K562 (cell line): Measurements from ENCODE around the gene TAF8. TPM values are rescaled to one million over a fixed set of nuclear protein-coding genes. Genes with fewer than 3 reads are reported as not detected.

Source experiments
- ATAC-seq: fragments of 200-7000 bp; cut with Tn5 transposase; 3 replicates; pipeline ENCODE4 v1.9.1; 2020; ENCODE audit warnings: moderate library complexity
- BruUV-seq: library from RNA; stranded (reverse); fragments of 400-500 nt; replicated peaks from 2 replicates; lab custom pipeline; 2021; lab: Mats Ljungman, UMichigan
- CTCF ChIA-PET: fragments of 300-600 bp; formaldehyde crosslinking; extraction: SDS; loops from one replicate; lab custom pipeline; 2021; ENCODE audit warnings: low intra/inter-chr PET ratio; lab: Yijun Ruan, JAX
- POLR2A ChIA-PET: fragments of 300-600, 350-650 bp; sonication (Branson Sonifier 250); formaldehyde crosslinking; extraction: SDS; loops from one replicate; lab custom pipeline; 2021; ENCODE audit warnings: antibody characterized with exemption, inconsistent platforms; lab: Yijun Ruan, JAX
- DNase-seq, 4 experiments: peaks; one replicate each; pipeline versions ENCODE4 v3.0.0 to v3.0.0-alpha.2; 2011 to 2018; ENCODE audit warnings: low spot score in 3 of 4, mixed read lengths in 3 of 4; ENCODE audit errors: extremely low read depth in 1 of 4
- FAIRE-seq: peaks from 2 replicates; lab custom pipeline; 2011; peaks lifted over from hg19 to GRCh38; lab: Jason Lieb, UNC
- H2AFZ ChIP-seq: 2 replicates; pipeline ENCODE4 v1.6.0; 2011; ENCODE audit warnings: low read depth, low read length, control low read depth, inconsistent platforms
- H3K27ac ChIP-seq: fragments of 200-600 bp; 3 replicates; pipeline ENCODE4 v1.8.0; 2011; ENCODE audit warnings: low read depth, mild to moderate bottlenecking, control low read depth, inconsistent platforms, low read length, moderate library complexity, mixed read lengths; ENCODE audit errors: extremely low read depth
- H3K27me3 ChIP-seq, 2 experiments: fragments of 300-600 bp in 1 of 2; 2 replicates in 1 of 2; 3 replicates in 1 of 2; pipeline versions ENCODE4 v1.6.0 to v1.8.0; 2011; ENCODE audit warnings: inconsistent platforms in 2 of 2, low read length in 2 of 2, mild to moderate bottlenecking in 1 of 2, mixed read lengths in 1 of 2, moderate library complexity in 1 of 2; ENCODE audit not compliant: control insufficient read depth in 2 of 2, insufficient read depth in 2 of 2
- H3K36me3 ChIP-seq: fragments of 300-600 bp; 3 replicates; pipeline ENCODE4 v1.8.0; 2011; ENCODE audit warnings: mild to moderate bottlenecking, low read length, inconsistent platforms; ENCODE audit not compliant: control insufficient read depth, insufficient read depth
- H3K4me1 ChIP-seq, 2 experiments: fragments of 200-600 bp in 1 of 2; replicated peaks in 1 of 2; 2 replicates in 1 of 2; 3 replicates in 1 of 2; pipeline versions ENCODE4 v1.5.1 to v1.8.0; 2011; ENCODE audit warnings: inconsistent platforms in 2 of 2, low read length in 2 of 2, mild to moderate bottlenecking in 1 of 2, mixed read lengths in 1 of 2, moderate library complexity in 1 of 2; ENCODE audit not compliant: control insufficient read depth in 2 of 2, insufficient read depth in 2 of 2
- H3K4me2 ChIP-seq: 2 replicates; pipeline ENCODE4 v1.6.1; 2011; ENCODE audit warnings: low read length, control low read depth, inconsistent platforms, mixed read lengths; ENCODE audit not compliant: insufficient read depth
- H3K4me3 ChIP-seq: fragments of 200-600 bp; sonication (generic), shearing (Covaris generic); 2 replicates; pipeline ENCODE4 v1.5.1; 2016; ENCODE audit warnings: control low read depth, inconsistent platforms
- H3K79me2 ChIP-seq: fragments of 200-600 bp; 3 replicates; pipeline ENCODE4 v1.8.0; 2011; ENCODE audit warnings: low read length, inconsistent platforms; ENCODE audit not compliant: control insufficient read depth, insufficient read depth
- H3K9ac ChIP-seq, 2 experiments: 2 replicates each; pipeline versions ENCODE4 v1.6.0 to v1.6.1; 2011; ENCODE audit warnings: low read depth in 2 of 2, low read length in 2 of 2, control low read depth in 1 of 2, inconsistent platforms in 1 of 2, mild to moderate bottlenecking in 1 of 2, mixed read lengths in 1 of 2; ENCODE audit not compliant: insufficient read depth in 1 of 2
- H3K9me1 ChIP-seq: one replicate; pipeline ENCODE4 v1.6.0; 2011; ENCODE audit warnings: inconsistent platforms, mild to moderate bottlenecking, low read length, moderate library complexity; ENCODE audit not compliant: control insufficient read depth, insufficient read depth
- H3K9me3 ChIP-seq: replicated peaks from 2 replicates; pipeline ENCODE4 v1.5.1; 2011; ENCODE audit warnings: low read depth, low read length, inconsistent platforms; ENCODE audit not compliant: control insufficient read depth, insufficient read depth
- H4K20me1 ChIP-seq: replicated peaks from 2 replicates; pipeline ENCODE4 v1.6.1; 2011; ENCODE audit warnings: low read length, inconsistent platforms, mixed read lengths; ENCODE audit not compliant: control insufficient read depth, insufficient read depth
- HDAC2 ChIP-seq: fragments of 450-650 bp; IDR thresholded peaks from 2 replicates; pipeline ENCODE4 v1.6.1; 2016; ENCODE audit warnings: mild to moderate bottlenecking
- HEY1 ChIP-seq: fragments of 250-450 bp; sonication (Bioruptor Pico); IDR thresholded peaks from 2 replicates; pipeline ENCODE4 v1.5.0; 2020; ENCODE audit warnings: mild to moderate bottlenecking, moderate library complexity, borderline replicate concordance
- HMG20A ChIP-seq: fragments of 450-650 bp; formaldehyde crosslinking; conservative IDR thresholded peaks from 2 replicates; pipeline ENCODE4 v1.4.0; 2020; ENCODE audit warnings: mild to moderate bottlenecking, mixed read lengths
- KLF10 ChIP-seq: fragments of 250-450 bp; sonication (Bioruptor Pico); IDR thresholded peaks from 2 replicates; pipeline ENCODE4 v1.6.1; 2021; ENCODE audit warnings: matching md5 sums
- PRDM10 ChIP-seq: fragments of 450-650 bp; IDR thresholded peaks from 2 replicates; pipeline ENCODE4 v1.6.1; 2018; ENCODE audit not compliant: partially characterized antibody
- RHOXF2B ChIP-seq: fragments of 250-450 bp; sonication (Bioruptor Pico); conservative IDR thresholded peaks from 2 replicates; pipeline ENCODE4 v1.5.1; 2021
- SMARCA4 ChIP-seq: fragments of 450-650 bp; IDR thresholded peaks from 2 replicates; pipeline ENCODE4 v1.6.1; 2016
- TARDBP ChIP-seq: fragments of 450-650 bp; IDR thresholded peaks from 2 replicates; pipeline ENCODE4 v1.6.1; 2016
- ZNF143 ChIP-seq: sonication (generic); formaldehyde crosslinking; IDR thresholded peaks from 2 replicates; pipeline ENCODE4 v1.9.0; 2022; ENCODE audit warnings: mild to moderate bottlenecking, missing genetic modification reagents
- ZNF644 ChIP-seq: fragments of 200-800 bp; sonication (Bioruptor generic); IDR thresholded peaks from 2 replicates; pipeline ENCODE4 v1.6.1; 2016; ENCODE audit warnings: low read depth, missing genetic modification characterization, missing compliant biosample characterization
- in situ Hi-C: fragments of 300-500 bp; cut with MboI; formaldehyde crosslinking; loops from 4 replicates; pipeline ENCODE4 v1.15.0; 2018; ENCODE audit warnings: inconsistent platforms, mixed read lengths
- intact Hi-C: fragments of 100-400 bp; cut with micrococcal nuclease; formaldehyde crosslinking; loops from 2 replicates; pipeline ENCODE4 v1.14.2; 2022
- polyA plus RNA-seq, 8 experiments: library from polyadenylated mRNA; depleted of rRNA in 4 of 8; stranded (reverse) in 5 of 8; unstranded in 3 of 8; fragments of >200 nt; fragmentation: Nextera tagmentation in 2 of 8; fragmentation: Illumina TruSeq in 1 of 8; extraction: Ambion mirVana in 2 of 8; extraction: Trizol in 1 of 8; gene quantifications; 2 replicates each; pipeline versions ENCODE4 v1.2.1 to v1.2.3, GENCODE V29; 2011 to 2014; ENCODE audit warnings: inconsistent platforms in 1 of 8, missing spikeins in 1 of 8
- total RNA-seq, 7 experiments: library from RNA; depleted of rRNA in 6 of 7; stranded (reverse); fragments of >200 nt in 6 of 7; fragmentation: Illumina TruSeq in 2 of 7; extraction: Trizol in 2 of 7; gene quantifications; 2 replicates each; pipeline versions ENCODE4 v1.2.1 to v1.2.3, GENCODE V29; 2011 to 2021; ENCODE audit warnings: low replicate concordance in 1 of 7
- TF ChIP-seq, protein P1 (sequence below): fragments of 150-350 bp; conservative IDR thresholded peaks from 2 replicates; pipeline ENCODE4 v1.6.1; 2014; ENCODE audit warnings: low read length
- TF ChIP-seq, protein P2 (sequence below): fragments of 450-650 bp; IDR thresholded peaks from 2 replicates; pipeline ENCODE4 v1.6.1; 2016; ENCODE audit warnings: borderline replicate concordance
- TF ChIP-seq, protein P3 (sequence below): fragments of 250-450 bp; sonication (Bioruptor Pico); IDR thresholded peaks from 2 replicates; pipeline ENCODE4 v1.8.0; 2021; ENCODE audit warnings: moderate library complexity, mild to moderate bottlenecking, inconsistent platforms

TAF8 gene
- total and polyA plus RNA-seq, 9 of the 15 experiments (the other 6 are each of a cell fraction or from before 2014, with no cell fraction given), result 29.4 to 84.0 (median 52.6) TPM

DNA sequence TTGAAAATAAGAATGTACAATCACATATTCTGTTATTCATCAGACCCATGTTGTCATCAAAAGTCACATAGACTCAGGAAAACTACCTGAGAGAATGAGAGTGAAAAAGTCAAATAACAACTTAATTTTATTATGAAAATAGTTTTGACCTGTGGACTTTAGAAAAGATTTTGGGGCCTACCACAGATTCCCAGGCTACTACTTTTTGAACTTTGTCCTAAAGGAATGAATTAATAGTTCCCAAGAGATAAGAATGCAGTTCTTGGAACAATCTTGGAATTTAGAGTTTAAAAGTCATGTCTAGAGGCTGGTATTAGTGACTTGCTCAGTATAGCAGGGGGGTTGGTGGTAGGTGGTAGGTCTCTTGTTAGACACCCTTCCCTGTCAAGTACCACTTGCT lies 3.3 kb downstream of the TAF8 start:
- no peaks in the 10 kb centered on the region for H3K27me3 ChIP-seq
- no peaks in the 10 kb centered on the region for H3K9me3 ChIP-seq
- CTCF ChIA-PET, result interaction anchor here (0.6 kb wide), 1 partner anchor 277 kb away, joined by 6 read pairs; no protein-coding TSS in a partner anchor
- FAIRE-seq (no peak), DNase-seq (no peak), ATAC-seq (no peak)
- no peak overlapping the region for H3K4me2 ChIP-seq
- peaks cover 71% of the 10 kb centered on the region for H3K36me3 ChIP-seq
- H3K4me1 ChIP-seq, result peaks cover 14 to 19% of the 10 kb centered on the region in 2 experiments
- H3K9me1 ChIP-seq, result no peaks in the 10 kb centered on the region
- intact Hi-C loops (no loop called here), in situ Hi-C loops (no loop called here)
- H3K4me3 ChIP-seq, result no peak overlapping the region
- POLR2A ChIA-PET, result interaction anchor here (0.7 to 4.3 kb wide), 3 partner anchors 8 to 69 kb away, joined by 3 to 27 read pairs (median 6); no protein-coding TSS in a partner anchor
- no TSS peak for BruUV-seq
- H3K27ac ChIP-seq, result no peak overlapping the region
- H3K79me2 ChIP-seq, result peaks cover 21% of the 10 kb centered on the region
- H4K20me1 ChIP-seq, result no peaks in the 10 kb centered on the region
- no peak overlapping the region for H3K9ac ChIP-seq
- no peak overlapping the region for H2AFZ ChIP-seq
- TF ChIP-seq HEY1 (CRISPR knock-in tag), result no peak
- TF ChIP-seq, protein P1, sequence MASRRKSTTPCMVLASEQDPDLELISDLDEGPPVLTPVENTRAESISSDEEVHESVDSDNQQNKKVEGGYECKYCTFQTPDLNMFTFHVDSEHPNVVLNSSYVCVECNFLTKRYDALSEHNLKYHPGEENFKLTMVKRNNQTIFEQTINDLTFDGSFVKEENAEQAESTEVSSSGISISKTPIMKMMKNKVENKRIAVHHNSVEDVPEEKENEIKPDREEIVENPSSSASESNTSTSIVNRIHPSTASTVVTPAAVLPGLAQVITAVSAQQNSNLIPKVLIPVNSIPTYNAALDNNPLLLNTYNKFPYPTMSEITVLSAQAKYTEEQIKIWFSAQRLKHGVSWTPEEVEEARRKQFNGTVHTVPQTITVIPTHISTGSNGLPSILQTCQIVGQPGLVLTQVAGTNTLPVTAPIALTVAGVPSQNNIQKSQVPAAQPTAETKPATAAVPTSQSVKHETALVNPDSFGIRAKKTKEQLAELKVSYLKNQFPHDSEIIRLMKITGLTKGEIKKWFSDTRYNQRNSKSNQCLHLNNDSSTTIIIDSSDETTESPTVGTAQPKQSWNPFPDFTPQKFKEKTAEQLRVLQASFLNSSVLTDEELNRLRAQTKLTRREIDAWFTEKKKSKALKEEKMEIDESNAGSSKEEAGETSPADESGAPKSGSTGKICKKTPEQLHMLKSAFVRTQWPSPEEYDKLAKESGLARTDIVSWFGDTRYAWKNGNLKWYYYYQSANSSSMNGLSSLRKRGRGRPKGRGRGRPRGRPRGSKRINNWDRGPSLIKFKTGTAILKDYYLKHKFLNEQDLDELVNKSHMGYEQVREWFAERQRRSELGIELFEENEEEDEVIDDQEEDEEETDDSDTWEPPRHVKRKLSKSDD, result no peak
- TF ChIP-seq PRDM10, result no peak
- no peak for TF ChIP-seq HMG20A (CRISPR knock-in tag)
- no peak for TF ChIP-seq TARDBP
- TF ChIP-seq, protein P2, sequence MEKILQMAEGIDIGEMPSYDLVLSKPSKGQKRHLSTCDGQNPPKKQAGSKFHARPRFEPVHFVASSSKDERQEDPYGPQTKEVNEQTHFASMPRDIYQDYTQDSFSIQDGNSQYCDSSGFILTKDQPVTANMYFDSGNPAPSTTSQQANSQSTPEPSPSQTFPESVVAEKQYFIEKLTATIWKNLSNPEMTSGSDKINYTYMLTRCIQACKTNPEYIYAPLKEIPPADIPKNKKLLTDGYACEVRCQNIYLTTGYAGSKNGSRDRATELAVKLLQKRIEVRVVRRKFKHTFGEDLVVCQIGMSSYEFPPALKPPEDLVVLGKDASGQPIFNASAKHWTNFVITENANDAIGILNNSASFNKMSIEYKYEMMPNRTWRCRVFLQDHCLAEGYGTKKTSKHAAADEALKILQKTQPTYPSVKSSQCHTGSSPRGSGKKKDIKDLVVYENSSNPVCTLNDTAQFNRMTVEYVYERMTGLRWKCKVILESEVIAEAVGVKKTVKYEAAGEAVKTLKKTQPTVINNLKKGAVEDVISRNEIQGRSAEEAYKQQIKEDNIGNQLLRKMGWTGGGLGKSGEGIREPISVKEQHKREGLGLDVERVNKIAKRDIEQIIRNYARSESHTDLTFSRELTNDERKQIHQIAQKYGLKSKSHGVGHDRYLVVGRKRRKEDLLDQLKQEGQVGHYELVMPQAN, result no peak
- no peak for TF ChIP-seq HDAC2
- no peak for TF ChIP-seq KLF10 (CRISPR knock-in tag)
- TF ChIP-seq RHOXF2B (CRISPR knock-in tag), result no peak
- no peak for TF ChIP-seq ZNF644 (tag)
- no peak for TF ChIP-seq ZNF143
- TF ChIP-seq SMARCA4, result no peak
- TF ChIP-seq, protein P3, sequence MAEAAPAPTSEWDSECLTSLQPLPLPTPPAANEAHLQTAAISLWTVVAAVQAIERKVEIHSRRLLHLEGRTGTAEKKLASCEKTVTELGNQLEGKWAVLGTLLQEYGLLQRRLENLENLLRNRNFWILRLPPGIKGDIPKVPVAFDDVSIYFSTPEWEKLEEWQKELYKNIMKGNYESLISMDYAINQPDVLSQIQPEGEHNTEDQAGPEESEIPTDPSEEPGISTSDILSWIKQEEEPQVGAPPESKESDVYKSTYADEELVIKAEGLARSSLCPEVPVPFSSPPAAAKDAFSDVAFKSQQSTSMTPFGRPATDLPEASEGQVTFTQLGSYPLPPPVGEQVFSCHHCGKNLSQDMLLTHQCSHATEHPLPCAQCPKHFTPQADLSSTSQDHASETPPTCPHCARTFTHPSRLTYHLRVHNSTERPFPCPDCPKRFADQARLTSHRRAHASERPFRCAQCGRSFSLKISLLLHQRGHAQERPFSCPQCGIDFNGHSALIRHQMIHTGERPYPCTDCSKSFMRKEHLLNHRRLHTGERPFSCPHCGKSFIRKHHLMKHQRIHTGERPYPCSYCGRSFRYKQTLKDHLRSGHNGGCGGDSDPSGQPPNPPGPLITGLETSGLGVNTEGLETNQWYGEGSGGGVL (CRISPR knock-in tag), result no peak
